OCI-LY7 (cell line): ENCODE data around the gene SCUBE2. TPM values are rescaled to one million over a fixed set of nuclear protein-coding genes. Genes with fewer than 3 reads are reported as not detected.

Experiments
- BruUV-seq: library from RNA; stranded (reverse); fragments of 400-500 nt; replicated peaks from 2 replicates; lab custom pipeline; 2021; lab: Mats Ljungman, UMichigan
- CTCF ChIA-PET: fragments of 300-600 bp; sonication (Branson Sonifier 250); formaldehyde crosslinking; loops from one replicate; lab custom pipeline; 2022; ENCODE audit warnings: antibody characterized with exemption; ENCODE audit not compliant: unreplicated experiment; lab: Charles Lee
- POLR2A ChIA-PET: fragments of 300-600 bp; sonication (Branson Sonifier 250); formaldehyde crosslinking; loops from one replicate; lab custom pipeline; 2022; ENCODE audit warnings: antibody characterized with exemption; lab: Charles Lee
- DNase-seq: peaks from one replicate; pipeline ENCODE4 v3.0.0-alpha.2; 2015; ENCODE audit warnings: low spot score
- H2AFZ ChIP-seq: fragments of 200-600 bp; sonication (generic), shearing (Covaris generic); 2 replicates; pipeline ENCODE4 v1.6.1; 2014; ENCODE audit warnings: mild to moderate bottlenecking, antibody characterized with exemption, low read length, moderate library complexity
- H3K27ac ChIP-seq: fragments of 200-600 bp; sonication (generic); 2 replicates; pipeline ENCODE4 v1.5.1; 2014; ENCODE audit warnings: mixed run types, low read depth, mild to moderate bottlenecking, moderate library complexity, low read length, inconsistent platforms; ENCODE audit not compliant: poor library complexity, severe bottlenecking
- H3K36me3 ChIP-seq: fragments of 200-600 bp; sonication (generic); 2 replicates; pipeline ENCODE4 v1.6.1; 2014; ENCODE audit warnings: mild to moderate bottlenecking, antibody characterized with exemption, low read length, moderate library complexity, mixed read lengths; ENCODE audit not compliant: insufficient read depth
- H3K4me1 ChIP-seq: fragments of 200-600 bp; sonication (generic); 2 replicates; pipeline ENCODE4 v1.5.1; 2014; ENCODE audit warnings: mild to moderate bottlenecking, low read length; ENCODE audit not compliant: insufficient read depth, poor library complexity, severe bottlenecking
- H3K4me2 ChIP-seq: fragments of 200-600 bp; sonication (generic); 2 replicates; pipeline ENCODE4 v1.6.1; 2014; ENCODE audit warnings: mild to moderate bottlenecking, low read length
- H3K4me3 ChIP-seq: fragments of 200-600 bp; sonication (generic); 2 replicates; pipeline ENCODE4 v1.5.1; 2014; ENCODE audit warnings: mild to moderate bottlenecking, low read depth, low read length; ENCODE audit not compliant: poor library complexity, severe bottlenecking
- H3K79me2 ChIP-seq: fragments of 200-600 bp; sonication (generic); 2 replicates; pipeline ENCODE4 v1.6.1; 2016; ENCODE audit warnings: low read depth, mild to moderate bottlenecking, low read length, moderate library complexity, mixed read lengths; ENCODE audit not compliant: insufficient read depth
- H3K9me2 ChIP-seq: fragments of 200-600 bp; sonication (generic); 2 replicates; pipeline ENCODE4 v1.6.1; 2016; ENCODE audit warnings: mild to moderate bottlenecking, low read length, mixed read lengths; ENCODE audit not compliant: insufficient read depth
- H3K9me3 ChIP-seq: fragments of 200-600 bp; sonication (generic); 2 replicates; pipeline ENCODE4 v1.6.1; 2014; ENCODE audit warnings: mild to moderate bottlenecking, mixed run types, low read length, mixed read lengths
- H4K20me1 ChIP-seq: fragments of 200-600 bp; sonication (generic); 2 replicates; pipeline ENCODE4 v1.6.1; 2014; ENCODE audit warnings: mild to moderate bottlenecking, antibody characterized with exemption, low read length, moderate library complexity, mixed read lengths; ENCODE audit not compliant: insufficient read depth
- CTCF ChIP-seq: fragments of 200-600 bp; sonication (generic); conservative IDR thresholded peaks from 2 replicates; pipeline ENCODE4 v1.5.1; 2014; ENCODE audit warnings: mild to moderate bottlenecking, antibody characterized with exemption, low read length, moderate library complexity, mixed read lengths
- EZH2phosphoT487 ChIP-seq: fragments of 200-600 bp; sonication (generic); IDR thresholded peaks from 2 replicates; pipeline ENCODE4 v1.6.1; 2018; ENCODE audit warnings: low read depth, borderline replicate concordance, mild to moderate bottlenecking, mixed run types, antibody characterized with exemption, low read length, moderate library complexity, mixed read lengths
- intact Hi-C: fragments of 100-400 bp; cut with micrococcal nuclease; formaldehyde crosslinking; loops from one replicate; pipeline ENCODE4 v1.10.0; 2022; ENCODE audit not compliant: unreplicated experiment
- total RNA-seq, 2 experiments: library from RNA; depleted of rRNA in 1 of 2; stranded (reverse); fragments of >200 nt in 1 of 2; shearing (Covaris generic) in 1 of 2; gene quantifications; 2 replicates each; pipeline ENCODE4 v1.2.3, GENCODE V29; 2014 to 2022

SCUBE2 gene
- total RNA-seq, 2 experiments from 2014 or later: not detected

GRCh38 chr11:9029422-9029821, 62.0 kb downstream of the SCUBE2 start:
- CTCF ChIA-PET: no interaction called here
- no peak for TF ChIP-seq CTCF
- no peak for TF ChIP-seq EZH2phosphoT487
- H3K9me3 ChIP-seq: no peaks in the 10 kb centered on the region
- no peak overlapping the region for H2AFZ ChIP-seq
- no peak for DNase-seq
- no peaks in the 10 kb centered on the region for H3K36me3 ChIP-seq
- H3K4me2 ChIP-seq: no peak overlapping the region
- no peak overlapping the region for H3K27ac ChIP-seq
- POLR2A ChIA-PET: interaction anchor here (0.6 kb wide), 1 partner anchor 326 kb away, joined by 5 read pairs; no protein-coding TSS in a partner anchor
- intact Hi-C loops: no loop called here
- no TSS peak for BruUV-seq
- no peaks in the 10 kb centered on the region for H4K20me1 ChIP-seq
- H3K9me2 ChIP-seq: no peaks in the 10 kb centered on the region
- H3K4me1 ChIP-seq: no peaks in the 10 kb centered on the region
- H3K79me2 ChIP-seq: no peaks in the 10 kb centered on the region
- no peak overlapping the region for H3K4me3 ChIP-seq

GRCh38 chr11:9028581-9028980, 62.8 kb downstream of the SCUBE2 start:
- no peak for DNase-seq
- Histone ChIP-seq H3K9me2 (no peaks in the 10 kb centered on the region), H2AFZ (no peak overlapping the region), H3K4me1 (no peaks in the 10 kb centered on the region), H4K20me1 (no peaks in the 10 kb centered on the region), H3K4me2 (no peak overlapping the region), H3K9me3 (no peaks in the 10 kb centered on the region), H3K79me2 (no peaks in the 10 kb centered on the region), H3K4me3 (no peak overlapping the region), H3K36me3 (no peaks in the 10 kb centered on the region), H3K27ac (no peak overlapping the region)
- no peak for TF ChIP-seq EZH2phosphoT487
- no peak for TF ChIP-seq CTCF
- intact Hi-C loops: no loop called here
- CTCF ChIA-PET: no interaction called here
- POLR2A ChIA-PET: interaction anchor here (0.5 to 1.0 kb wide), 3 partner anchors 10 to 477 kb away, joined by 3 to 8 read pairs (median 4); no protein-coding TSS in a partner anchor
- no TSS peak for BruUV-seq

DNA sequence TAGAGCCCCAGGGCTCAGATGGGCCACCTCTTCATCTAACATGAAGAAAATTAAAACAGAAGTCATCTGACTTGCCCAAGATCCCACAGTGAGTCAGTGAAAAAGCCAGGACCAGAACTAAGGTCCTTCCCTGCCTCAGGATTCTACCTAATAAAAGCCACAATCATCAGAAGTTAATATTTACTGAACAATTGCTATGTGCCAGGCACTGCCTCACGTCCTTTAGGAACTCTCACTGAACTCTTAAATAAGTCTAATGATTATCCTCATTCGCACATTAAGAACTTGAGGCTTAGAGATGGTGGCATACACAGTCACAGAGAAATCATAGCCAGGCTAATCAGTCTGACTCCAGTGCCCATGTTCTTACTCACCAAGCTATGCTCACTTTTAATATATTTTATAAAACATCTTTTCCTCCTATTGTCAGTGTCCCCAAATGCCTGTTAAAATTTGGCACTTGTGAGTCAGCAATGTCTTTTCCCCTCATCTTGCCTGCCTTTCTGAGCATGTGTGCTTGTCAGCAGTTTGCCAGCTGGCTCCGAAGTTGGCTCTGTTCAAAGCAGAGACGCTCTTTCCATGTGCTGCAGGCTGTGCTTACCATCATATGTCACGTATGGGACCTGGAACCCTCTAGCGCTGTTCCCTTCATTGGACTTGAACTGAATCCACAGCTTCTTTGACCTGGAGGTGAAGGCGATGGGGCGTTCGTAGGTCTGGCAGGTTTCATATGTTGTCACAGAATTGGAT, 66.1 kb downstream of the SCUBE2 start:
- BruUV-seq: no TSS peak
- no peak overlapping the region for H3K4me2 ChIP-seq
- H3K36me3 ChIP-seq: no peaks in the 10 kb centered on the region
- intact Hi-C loops: no loop called here
- H3K9me3 ChIP-seq: no peaks in the 10 kb centered on the region
- H4K20me1 ChIP-seq: no peaks in the 10 kb centered on the region
- no peak overlapping the region for H3K4me3 ChIP-seq
- no peak for DNase-seq
- no peaks in the 10 kb centered on the region for H3K4me1 ChIP-seq
- H2AFZ ChIP-seq: no peak overlapping the region
- POLR2A ChIA-PET: interaction anchor here (0.6 to 0.9 kb wide), 2 partner anchors 10 to 28 kb away, joined by 3 read pairs; no protein-coding TSS in a partner anchor
- H3K27ac ChIP-seq: no peak overlapping the region
- CTCF ChIA-PET: no interaction called here
- TF ChIP-seq EZH2phosphoT487 (no peak), CTCF (no peak)
- H3K9me2 ChIP-seq: no peaks in the 10 kb centered on the region
- no peaks in the 10 kb centered on the region for H3K79me2 ChIP-seq
